ENCODE measurements around the gene TFDP2.
A peak's percentile ranks its signal among the peaks of the same experiment; 100 is the strongest.

TFDP2 gene

GRCh38 chr3:141959589-141960554, 189.5 kb downstream of the TFDP2 start:
- POLR2A ChIA-PET: interaction anchor here (1.1 kb wide), 1 partner anchor 9 kb away, joined by 3 read pairs; no protein-coding TSS in a partner anchor

GRCh38 chr3:141955175-141955574, 194.2 kb downstream of the TFDP2 start:
- POLR2A ChIA-PET: no interaction called here
- H3K27ac ChIP-seq (ENCODE audit: extremely low read depth, low read depth, low read length): 0 out of 2 replicates have a peak overlapping the region, but pooled peaks have one; percentile 21
- H3K9me3 ChIP-seq (ENCODE audit: control insufficient read depth, insufficient read depth, low read depth, low read length): no peaks in the 10 kb centered on the region
- H3K4me3 ChIP-seq (ENCODE audit: low read depth, low read length): no peak overlapping the region
- TF ChIP-seq ZNF76 (tag by site-specific recombination; IDR thresholded peaks at IDR 0.05; ENCODE audit: borderline replicate concordance, low read depth): no peak
- peak; percentile 36; the same call in 1 of the 2 replicates for TF ChIP-seq ZBTB8A (tag by site-specific recombination; IDR thresholded peaks at IDR 0.05)
- TF ChIP-seq ZIC2 (tag by site-specific recombination; IDR thresholded peaks at IDR 0.05): 0 out of 2 replicates have a peak, but pooled peaks have one; percentile 20
- TF ChIP-seq ZNF600 (tag by site-specific recombination; IDR thresholded peaks at IDR 0.05): peak; percentile 39; the same call in 1 of the 2 replicates
- no peak for TF ChIP-seq KLF17 (tag by site-specific recombination; IDR thresholded peaks at IDR 0.05)
- 0 out of 2 replicates have a peak, but pooled peaks have one; percentile 9 for TF ChIP-seq FEZF1 (tag by site-specific recombination; IDR thresholded peaks at IDR 0.05)
- CTCF ChIA-PET: interaction anchor here (2.0 kb wide), 1 partner anchor 325 kb away, joined by 4 read pairs; no protein-coding TSS in a partner anchor
- H3K36me3 ChIP-seq (ENCODE audit: control insufficient read depth in 2 of 2, insufficient read depth in 1 of 2, low read length in 2 of 2): peaks cover 0 to 29% of the 10 kb centered on the region in 2 experiments; a peak in 1 of 3 replicates
- H3K4me1 ChIP-seq (ENCODE audit: control insufficient read depth, insufficient read depth, low read length): peaks cover 5% of the 10 kb centered on the region; the same call in 1 of the 2 replicates

More at GRCh38 chr3:141959589-141960554, 189.5 kb downstream of the TFDP2 start:
- TF ChIP-seq ZNF600 (tag by site-specific recombination; IDR thresholded peaks at IDR 0.05) (no peak), SCRT2 (tag by site-specific recombination; IDR thresholded peaks at IDR 0.05) (peak; percentile 35; the same call in 1 of the 2 replicates), ZNF629 (tag by site-specific recombination; IDR thresholded peaks at IDR 0.05) (0 out of 2 replicates have a peak, but pooled peaks have one; percentile 13), GLI2 (tag by site-specific recombination; IDR thresholded peaks at IDR 0.05; ENCODE audit: borderline replicate concordance, low read depth) (no peak), EGR2 (tag by site-specific recombination; IDR thresholded peaks at IDR 0.05; ENCODE audit: low read depth) (no peak)
- Histone ChIP-seq H3K9me3 (ENCODE audit: control insufficient read depth, insufficient read depth, low read depth, low read length) (no peaks in the 10 kb centered on the region), H3K27ac (ENCODE audit: extremely low read depth, low read depth, low read length) (no peak overlapping the region), H3K4me1 (ENCODE audit: control insufficient read depth, insufficient read depth, low read length) (peaks cover 3% of the 10 kb centered on the region; the same call in 1 of the 2 replicates), H3K4me3 (ENCODE audit: low read depth, low read length) (no peak overlapping the region), H3K36me3 (ENCODE audit: control insufficient read depth in 2 of 2, insufficient read depth in 1 of 2, low read length in 2 of 2) (peaks cover 0 to 34% of the 10 kb centered on the region in 2 experiments; a peak in 2 of 3 replicates)
- CTCF ChIA-PET: interaction anchor here (0.6 to 1.6 kb wide), 2 partner anchors 166 to 167 kb away, joined by 3 read pairs; no protein-coding TSS in a partner anchor

- Histone ChIP-seq H3K27ac (ENCODE audit: extremely low read depth, low read depth, low read length) (no peak overlapping the region), H3K4me1 (ENCODE audit: control insufficient read depth, insufficient read depth, low read length) (peaks cover 5% of the 10 kb centered on the region; the same call in 1 of the 2 replicates), H3K9me3 (ENCODE audit: control insufficient read depth, insufficient read depth, low read depth, low read length) (no peaks in the 10 kb centered on the region), H3K4me3 (ENCODE audit: low read depth, low read length) (no peak overlapping the region), H3K36me3 (ENCODE audit: control insufficient read depth in 2 of 2, insufficient read depth in 1 of 2, low read length in 2 of 2) (peaks cover 0 to 14% of the 10 kb centered on the region in 2 experiments; a peak in 1 of 3 replicates)
- CTCF ChIA-PET: no interaction called here
- POLR2A ChIA-PET: no interaction called here
- TF ChIP-seq ZFP69B (tag by site-specific recombination; IDR thresholded peaks at IDR 0.05) (no peak), ZNF561 (tag by site-specific recombination; IDR thresholded peaks at IDR 0.05; ENCODE audit: borderline replicate concordance) (no peak), PRDM6 (tag by site-specific recombination; IDR thresholded peaks at IDR 0.05) (no peak), ZNF362 (tag by site-specific recombination; IDR thresholded peaks at IDR 0.05) (no peak), ZNF18 (tag by site-specific recombination; IDR thresholded peaks at IDR 0.05) (no peak), ZNF140 (tag by site-specific recombination; IDR thresholded peaks at IDR 0.05) (no peak), ZNF138 (tag by site-specific recombination; IDR thresholded peaks at IDR 0.05; ENCODE audit: borderline replicate concordance) (no peak), ZNF280C (tag by site-specific recombination; IDR thresholded peaks at IDR 0.05) (no peak), ZNF785 (tag by site-specific recombination; IDR thresholded peaks at IDR 0.05) (no peak)
These were observed 196.7 kb downstream of the TFDP2 start for GRCh38 chr3:141952611-141953010.
